HCT116 (cell line): ENCODE measurements around the gene SPSB2. TPM values are rescaled to one million over a fixed set of nuclear protein-coding genes. Genes with fewer than 3 reads are reported as not detected.

Source experiments
- ATAC-seq: fragments of 200-7000 bp; cut with Tn5 transposase; 2 replicates; pipeline ENCODE4 v1.9.1; 2020; ENCODE audit warnings: mild to moderate bottlenecking, moderate library complexity
- BruUV-seq: library from RNA; stranded (reverse); fragments of 400-500 nt; replicated peaks from 2 replicates; lab custom pipeline; 2021; lab: Mats Ljungman, UMichigan
- CTCF ChIA-PET: fragments of 300-600 bp; sonication (Branson Sonifier 250); formaldehyde crosslinking; loops from one replicate; lab custom pipeline; 2021; ENCODE audit warnings: antibody characterized with exemption; lab: Charles Lee
- POLR2A ChIA-PET: fragments of 300-600, 350-600 bp; sonication (Branson Sonifier 250); formaldehyde crosslinking; loops from one replicate; lab custom pipeline; 2021; ENCODE audit warnings: antibody characterized with exemption; lab: Charles Lee
- RAD21 ChIA-PET, 2 experiments: fragments of 300-600 bp; sonication (Branson Sonifier 250); formaldehyde crosslinking; loops; one replicate each; lab custom pipeline; 2023; ENCODE audit warnings: low total read pairs in 2 of 2; ENCODE audit not compliant: uncharacterized antibody in 2 of 2, unreplicated experiment in 2 of 2, low non-redundant PET in 1 of 2; lab: Charles Lee
- DNase-seq: peaks from one replicate; pipeline ENCODE4 v3.0.0-alpha.2; 2010; ENCODE audit warnings: low read depth, low spot score
- H2AFZ ChIP-seq: fragments of 200-600 bp; shearing (Covaris generic), sonication (generic); 2 replicates; pipeline ENCODE4 v1.6.1; 2017; ENCODE audit warnings: low read depth, mixed run types, mixed read lengths, antibody characterized with exemption, low read length; ENCODE audit not compliant: poor library complexity, severe bottlenecking
- H3K27ac ChIP-seq: 2 replicates; pipeline ENCODE4 v1.5.1; 2012; ENCODE audit warnings: low read depth, low read length
- H3K27me3 ChIP-seq: fragments of 200-600 bp; sonication (generic); 2 replicates; pipeline ENCODE4 v1.6.1; 2016; ENCODE audit warnings: mixed run types, low read length, mixed read lengths; ENCODE audit not compliant: insufficient read depth
- H3K36me3 ChIP-seq, 2 experiments: fragments of 200-500 bp in 1 of 2; fragments of 200-600 bp in 1 of 2; sonication (Bioruptor generic) in 1 of 2; sonication (generic) in 1 of 2; 2 replicates each; pipeline versions ENCODE4 v1.5.1 to v1.6.1; 2014 to 2016; ENCODE audit warnings: low read length in 2 of 2, inconsistent platforms in 1 of 2, mixed read lengths in 1 of 2, mixed run types in 1 of 2; ENCODE audit not compliant: insufficient read depth in 2 of 2, control insufficient read depth in 1 of 2
- H3K4me1 ChIP-seq, 2 experiments: fragments of 200-600 bp in 1 of 2; sonication (generic) in 1 of 2; 2 replicates each; pipeline versions ENCODE4 v1.5.1 to v1.6.1; 2012 to 2017; ENCODE audit warnings: low read length in 2 of 2, inconsistent platforms in 1 of 2, mild to moderate bottlenecking in 1 of 2, mixed read lengths in 1 of 2, mixed run types in 1 of 2, moderate library complexity in 1 of 2; ENCODE audit not compliant: insufficient read depth in 2 of 2, control insufficient read depth in 1 of 2
- H3K4me2 ChIP-seq: fragments of 200-600 bp; sonication (generic); 2 replicates; pipeline ENCODE4 v1.6.1; 2017; ENCODE audit warnings: mixed run types, low read length, mixed read lengths
- H3K4me3 ChIP-seq, 2 experiments: fragments of 200-600 bp in 1 of 2; sonication (generic) in 1 of 2; replicated peaks in 1 of 2; 2 replicates each; pipeline ENCODE4 v1.5.1; 2011 to 2016; ENCODE audit warnings: low read length in 2 of 2, control low read depth in 1 of 2, low read depth in 1 of 2, mild to moderate bottlenecking in 1 of 2, mixed read lengths in 1 of 2, mixed run types in 1 of 2
- H3K79me2 ChIP-seq: fragments of 200-600 bp; sonication (generic); 2 replicates; pipeline ENCODE4 v1.6.1; 2017; ENCODE audit warnings: mild to moderate bottlenecking, mixed run types, low read length, moderate library complexity, mixed read lengths; ENCODE audit not compliant: insufficient read depth
- H3K9ac ChIP-seq: fragments of 200-600 bp; sonication (generic); 2 replicates; pipeline ENCODE4 v1.6.1; 2016; ENCODE audit warnings: low read length, mixed read lengths
- H3K9me2 ChIP-seq: fragments of 200-600 bp; sonication (generic), shearing (Covaris generic); 2 replicates; pipeline ENCODE4 v1.6.1; 2017; ENCODE audit warnings: mixed run types, mild to moderate bottlenecking, moderate library complexity; ENCODE audit not compliant: insufficient read depth
- H3K9me3 ChIP-seq, 2 experiments: fragments of 200-500 bp in 1 of 2; fragments of 200-600 bp in 1 of 2; sonication (Bioruptor generic) in 1 of 2; sonication (generic) in 1 of 2; 2 replicates each; pipeline ENCODE4 v1.6.1; 2014 to 2017; ENCODE audit warnings: low read length in 2 of 2, mixed read lengths in 2 of 2, inconsistent platforms in 1 of 2, low read depth in 1 of 2, mild to moderate bottlenecking in 1 of 2, mixed run types in 1 of 2, moderate library complexity in 1 of 2; ENCODE audit not compliant: control insufficient read depth in 1 of 2, insufficient read depth in 1 of 2
- H4K20me1 ChIP-seq: fragments of 200-600 bp; sonication (generic), shearing (Covaris generic); 2 replicates; pipeline ENCODE4 v1.6.1; 2017; ENCODE audit warnings: mixed run types, mild to moderate bottlenecking, moderate library complexity; ENCODE audit not compliant: insufficient read depth
- ATF3 ChIP-seq: IDR thresholded peaks from 2 replicates; pipeline ENCODE4 v1.6.1; 2012
- CBX3 ChIP-seq: IDR thresholded peaks from 2 replicates; pipeline ENCODE4 v1.6.1; 2012; ENCODE audit warnings: low read depth
- EGR1 ChIP-seq: IDR thresholded peaks from 2 replicates; pipeline ENCODE4 v1.6.1; 2012; ENCODE audit warnings: low read depth
- ELF1 ChIP-seq: IDR thresholded peaks from 2 replicates; pipeline ENCODE4 v1.6.1; 2012; ENCODE audit warnings: low read depth, borderline replicate concordance
- EZH2 ChIP-seq: fragments of 200-600 bp; sonication (generic); IDR thresholded peaks from 2 replicates; pipeline ENCODE4 v1.6.1; 2017; ENCODE audit warnings: antibody characterized with exemption, mixed run types
- FOSL1 ChIP-seq: IDR thresholded peaks from 2 replicates; pipeline ENCODE4 v1.6.1; 2012; ENCODE audit warnings: low read depth
- JUND ChIP-seq: IDR thresholded peaks from 2 replicates; pipeline ENCODE4 v1.6.1; 2012
- POLR2A ChIP-seq: IDR thresholded peaks from 2 replicates; pipeline ENCODE4 v1.7.0; 2011; ENCODE audit warnings: borderline replicate concordance; ENCODE audit not compliant: insufficient read depth, insufficient read length; ENCODE audit errors: extremely low read depth
- POLR2AphosphoS5 ChIP-seq: IDR thresholded peaks from 2 replicates; pipeline ENCODE4 v1.6.1; 2011; ENCODE audit warnings: mild to moderate bottlenecking, low read depth, low read length, moderate library complexity
- RAD21 ChIP-seq: IDR thresholded peaks from 2 replicates; pipeline ENCODE4 v1.6.1; 2012; ENCODE audit warnings: low read depth, mild to moderate bottlenecking
- REST ChIP-seq: IDR thresholded peaks from 2 replicates; pipeline ENCODE4 v1.6.1; 2012; ENCODE audit warnings: low read depth
- SRF ChIP-seq: IDR thresholded peaks from 2 replicates; pipeline ENCODE4 v1.6.1; 2012; ENCODE audit warnings: low read depth
- TCF7L2 ChIP-seq: IDR thresholded peaks from 2 replicates; pipeline ENCODE4 v1.7.0; 2011; ENCODE audit warnings: borderline replicate concordance, inconsistent platforms; ENCODE audit not compliant: insufficient read depth, insufficient read length; ENCODE audit errors: extremely low read depth
- YY1 ChIP-seq: IDR thresholded peaks from 2 replicates; pipeline ENCODE4 v1.6.1; 2011; ENCODE audit warnings: low read length, low read depth, moderate library complexity, mild to moderate bottlenecking; ENCODE audit not compliant: insufficient replicate concordance; ENCODE audit errors: extremely low read depth
- ZBTB33 ChIP-seq: IDR thresholded peaks from 2 replicates; pipeline ENCODE4 v1.6.1; 2011; ENCODE audit warnings: mild to moderate bottlenecking, low read length, moderate library complexity; ENCODE audit not compliant: insufficient replicate concordance; ENCODE audit errors: extremely low read depth
- intact Hi-C: fragments of 100-400 bp; cut with micrococcal nuclease; formaldehyde crosslinking; loops from 2 replicates; pipeline ENCODE4 v1.10.0; 2022
- total RNA-seq: library from RNA; stranded (reverse); gene quantifications from one replicate; pipeline ENCODE4 v1.2.1, GENCODE V29; 2021; ENCODE audit not compliant: unreplicated experiment

Gene SPSB2
- total RNA-seq, 1 experiment from 2014 or later: 10.0 TPM

- Histone ChIP-seq H3K9me2 (no peaks in the 10 kb centered on the region), H3K4me3 (peak overlapping the region; percentile 79 to 81), H3K9me3 (no peaks in the 10 kb centered on the region), H2AFZ (no peak overlapping the region), H3K4me1 (peaks cover 15 to 29% of the 10 kb centered on the region in 2 experiments), H3K9ac (peak overlapping the region; percentile 68), H3K27ac (peak overlapping the region; percentile 53; the same call in 1 of the 2 replicates), H3K36me3 (peaks cover 8 to 17% of the 10 kb centered on the region in 2 experiments), H4K20me1 (no peaks in the 10 kb centered on the region), H3K4me2 (peak overlapping the region; percentile 92), H3K79me2 (peaks cover 13% of the 10 kb centered on the region; the same call in 1 of the 2 replicates), H3K27me3 (no peaks in the 10 kb centered on the region)
- DNase-seq (no peak), ATAC-seq (peak; percentile 52)
- no peak for TF ChIP-seq ATF3
- no peak for TF ChIP-seq ZBTB33
- no peak for TF ChIP-seq YY1
- TF ChIP-seq ELF1: no peak
- TF ChIP-seq JUND: no peak
- TF ChIP-seq CBX3: no peak
- TF ChIP-seq SRF: no peak
- TF ChIP-seq REST: no peak
- TF ChIP-seq POLR2AphosphoS5: no peak
- no peak for TF ChIP-seq TCF7L2
- no peak for TF ChIP-seq POLR2A
- no peak for TF ChIP-seq FOSL1
- no peak for TF ChIP-seq RAD21
- no peak for TF ChIP-seq EZH2
- TF ChIP-seq EGR1: no peak
- intact Hi-C loops: no loop called here
- RAD21 ChIA-PET: no interaction called here
- CTCF ChIA-PET: interaction anchor here (1.0 to 1.4 kb wide), 3 partner anchors 10 to 46 kb away, joined by 3 to 4 read pairs (median 3); no protein-coding TSS in a partner anchor
- POLR2A ChIA-PET: interaction anchor here (0.6 to 1.3 kb wide), 2 partner anchors 21 to 29 kb away, joined by 3 to 7 read pairs; partner anchors contain the start of genes C12orf57 and RNU7-1
- TSS peak; percentile 29 for BruUV-seq
Observed at GRCh38 chr12:6914947-6915788, 42.1 kb upstream of the SPSB2 start.
